Ishikawa (cell line): ENCODE data around the gene RSPH4A.

Source experiments
- NFIC ChIP-seq: IDR thresholded peaks from 2 replicates; pipeline ENCODE4 v1.6.1; 2012
- TF ChIP-seq, protein P1 (sequence below): IDR thresholded peaks from 2 replicates; pipeline ENCODE4 v1.6.1; 2012

DNA sequence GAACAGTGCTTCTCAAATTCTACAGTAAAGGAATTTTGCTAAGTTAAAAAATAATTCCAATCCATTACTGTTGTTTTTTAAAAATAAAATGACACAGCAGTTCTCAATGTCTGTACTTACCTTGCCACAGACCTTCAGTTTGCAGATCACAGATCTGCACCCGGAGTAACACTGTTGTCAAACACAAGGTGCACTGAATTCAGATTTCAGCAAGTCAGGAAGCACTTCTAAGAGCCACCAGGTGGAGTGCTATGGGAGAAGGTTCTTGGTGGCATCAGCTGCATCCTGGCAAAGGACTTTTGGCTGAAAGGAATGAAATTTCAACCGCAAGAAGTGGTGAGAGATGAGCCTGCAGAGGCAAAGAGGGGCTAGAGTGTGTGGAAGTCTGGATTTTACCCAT is 17.4 kb downstream of the RSPH4A start:
- TF ChIP-seq, protein P1, sequence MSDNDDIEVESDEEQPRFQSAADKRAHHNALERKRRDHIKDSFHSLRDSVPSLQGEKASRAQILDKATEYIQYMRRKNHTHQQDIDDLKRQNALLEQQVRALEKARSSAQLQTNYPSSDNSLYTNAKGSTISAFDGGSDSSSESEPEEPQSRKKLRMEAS = no peak
- TF ChIP-seq NFIC = no peak
